GM19324 (cell line): Measurements from ENCODE around the gene CSRP3.
"Not testable (repeated sequence)": the region's sequence is repeated elsewhere in the genome, so short reads cannot be mapped to it uniquely, and the experiment has no call there.

Source experiments
- ATAC-seq: cut with Tn5 transposase; IDR thresholded peaks from one replicate; pipeline ENCODE4 v1.9.1; 2021; ENCODE audit warnings: mild to moderate bottlenecking, moderate library complexity; ENCODE audit not compliant: unreplicated experiment, low FRiP score

The CSRP3 gene

DNA sequence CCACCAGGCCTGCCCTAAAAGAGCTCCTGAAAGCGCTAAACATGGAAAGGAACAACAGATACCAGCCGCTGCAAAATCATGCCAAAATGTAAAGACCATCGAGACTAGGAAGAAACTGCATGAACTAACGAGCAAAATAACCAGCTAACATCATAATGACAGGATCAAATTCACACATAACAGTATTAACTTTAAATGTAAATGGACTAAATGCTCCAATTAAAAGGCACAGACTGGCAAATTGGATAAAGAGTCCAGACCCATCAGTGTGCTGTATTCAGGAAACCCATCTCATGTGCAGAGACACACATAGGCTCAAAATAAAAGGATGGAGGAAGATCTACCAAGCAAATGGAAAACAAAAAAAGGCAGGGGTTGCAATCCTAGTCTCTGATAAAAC lies 64.9 kb downstream of the CSRP3 start:
- not testable (repeated sequence) for ATAC-seq

DNA sequence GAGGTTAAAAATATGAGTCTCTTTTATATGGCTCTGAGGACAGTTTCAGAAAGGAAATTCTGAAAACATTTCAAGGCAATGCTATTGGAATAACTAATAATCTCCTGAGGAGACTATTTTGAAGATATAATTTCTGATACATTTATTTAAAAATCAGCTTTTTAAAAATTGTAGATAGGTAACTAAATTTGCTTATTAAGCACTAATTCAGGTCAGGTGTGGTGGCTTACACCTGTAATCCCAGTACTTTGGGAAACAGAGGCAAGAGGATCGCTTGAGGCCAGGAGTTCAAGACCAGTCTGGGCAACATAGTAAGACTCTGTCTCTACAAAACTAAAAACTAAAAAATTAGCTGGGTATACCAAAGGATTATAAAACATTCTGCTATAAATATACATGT lies 67.8 kb downstream of the CSRP3 start:
- ATAC-seq, result no peak
